A172 (cell line): ENCODE results near the gene RTRAF. TPM values are rescaled to one million over a fixed set of nuclear protein-coding genes. Genes with fewer than 3 reads are reported as not detected.

Experiments
- DNase-seq: peaks from one replicate; pipeline ENCODE4 v3.0.0-alpha.2; 2015; ENCODE audit warnings: low spot score
- total RNA-seq: library from RNA; depleted of rRNA; stranded (reverse); fragments of >200 nt; shearing (Covaris generic); gene quantifications from 2 replicates; pipeline ENCODE4 v1.2.3, GENCODE V29; 2014

RTRAF gene
- total RNA-seq, 1 experiment from 2014 or later, result 124 TPM

DNA sequence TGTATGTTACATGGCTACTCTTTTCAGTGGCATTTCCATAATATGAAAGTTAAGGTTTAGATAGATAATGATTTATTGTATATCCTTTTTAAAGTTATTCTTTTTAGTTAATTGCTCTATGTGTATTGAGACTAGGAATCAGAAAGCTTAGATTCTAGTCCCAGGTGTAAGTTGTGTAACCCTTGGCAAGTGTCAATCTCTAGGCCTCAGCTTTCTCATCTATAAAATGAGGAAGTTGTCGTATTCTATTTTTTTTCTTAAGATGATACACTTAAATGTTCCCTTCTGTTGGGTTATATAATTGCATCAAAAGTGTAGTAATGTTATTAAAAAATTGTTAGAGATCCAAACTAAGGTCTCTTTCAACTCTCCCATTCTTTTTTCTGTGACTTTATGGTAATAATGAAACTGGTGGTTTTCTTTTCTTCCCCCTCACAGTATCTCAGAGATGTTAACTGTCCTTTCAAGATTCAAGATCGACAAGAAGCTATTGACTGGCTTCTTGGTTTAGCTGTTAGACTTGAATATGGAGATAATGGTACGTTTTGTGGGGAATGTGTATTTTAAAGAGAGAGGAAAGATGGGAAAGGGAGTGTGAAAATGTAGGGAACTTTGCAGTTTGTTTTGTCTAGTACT, 4.1 kb downstream of the RTRAF start:
- DNase-seq, result no peak

DNA sequence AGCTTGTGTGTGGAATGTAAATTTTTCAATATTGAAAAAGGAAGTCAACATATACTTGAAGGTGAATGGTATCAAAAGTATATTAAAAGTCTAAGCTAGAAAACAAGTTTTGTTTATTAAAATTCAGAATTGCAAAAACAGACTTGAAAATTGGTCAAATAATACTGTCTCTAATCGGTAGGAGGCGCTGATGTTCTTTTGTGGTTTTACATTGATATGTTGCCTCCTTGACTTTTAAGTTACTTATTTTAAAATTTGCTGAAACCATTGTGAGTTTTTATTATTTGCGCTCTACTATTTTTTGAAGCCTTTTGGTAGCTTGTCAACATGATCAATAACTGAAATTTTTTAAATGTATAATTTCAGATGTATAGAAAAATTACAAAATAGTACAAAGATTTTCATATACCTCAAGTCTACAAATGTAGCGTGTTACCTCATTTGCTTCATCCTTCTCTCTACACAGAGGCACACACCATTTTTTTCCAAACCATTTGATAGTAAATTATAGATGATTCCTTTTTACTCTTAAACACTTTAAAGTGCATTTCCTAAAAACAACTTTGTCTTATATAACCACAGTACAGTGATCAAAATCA, 6.9 kb downstream of the RTRAF start:
- peak; percentile 1 for DNase-seq

DNA sequence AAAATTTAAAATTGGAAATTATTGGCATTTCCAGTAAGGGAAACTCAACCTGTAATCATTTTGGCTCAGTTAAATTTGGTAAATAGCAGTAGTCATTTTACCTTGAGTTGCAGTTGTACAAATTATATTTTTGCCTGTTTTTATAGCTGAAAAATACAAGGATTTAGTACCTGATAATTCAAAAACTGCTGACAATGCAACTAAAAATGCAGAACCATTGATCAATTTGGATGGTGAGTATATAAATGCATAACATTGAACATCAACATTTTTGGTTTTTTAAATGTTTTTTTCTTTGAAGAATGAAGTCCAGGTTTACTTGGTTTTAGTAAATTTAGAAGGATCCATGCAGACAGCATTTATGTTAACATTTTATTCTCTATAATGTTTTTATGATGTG, 9.0 kb downstream of the RTRAF start:
- DNase-seq, result no peak

DNA sequence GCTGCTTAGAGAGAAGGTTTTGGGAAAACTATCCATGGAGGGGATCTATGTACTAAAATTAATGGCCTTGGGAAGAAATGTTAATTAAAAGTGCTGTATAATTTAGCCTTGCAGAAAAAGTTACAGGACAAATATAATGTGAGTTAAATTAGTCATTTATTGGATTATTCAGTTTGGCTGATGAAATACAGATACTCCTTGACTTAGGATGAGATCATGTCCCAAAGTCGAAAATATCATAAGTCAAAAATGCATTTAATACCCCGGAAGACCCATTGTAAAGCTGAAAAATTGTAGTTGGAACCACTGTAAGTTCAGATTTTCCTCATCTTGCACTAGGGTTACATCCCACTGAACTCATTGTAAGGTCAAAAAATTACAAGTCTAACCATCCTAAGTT, 9.7 kb downstream of the RTRAF start:
- no peak for DNase-seq

DNA sequence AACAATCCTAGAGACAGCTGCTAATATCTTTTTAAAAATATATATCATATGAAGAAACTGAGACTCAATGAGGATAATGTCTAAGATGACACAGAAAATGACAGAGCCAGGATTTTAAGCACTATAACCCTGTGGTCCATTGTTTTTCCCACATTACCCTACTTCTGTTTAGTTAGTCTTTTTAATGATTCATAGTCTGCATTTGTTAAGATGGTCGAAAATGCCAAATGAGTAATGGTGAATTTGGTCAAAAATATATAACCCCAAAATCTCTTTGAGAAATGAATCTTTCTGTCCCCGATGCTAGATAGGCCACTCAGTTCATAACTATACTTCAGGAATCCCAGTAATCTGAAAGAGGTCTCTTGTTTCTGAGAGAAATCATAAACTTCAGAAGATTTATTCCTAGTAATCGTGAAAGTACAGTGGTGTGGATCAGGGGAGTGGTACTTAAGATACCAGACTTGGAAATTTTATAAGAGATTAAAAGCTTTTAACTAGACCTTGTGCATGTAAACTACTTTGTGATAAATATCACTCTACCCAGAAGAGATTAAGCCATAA, 10.8 kb downstream of the RTRAF start:
- DNase-seq, result no peak

DNA sequence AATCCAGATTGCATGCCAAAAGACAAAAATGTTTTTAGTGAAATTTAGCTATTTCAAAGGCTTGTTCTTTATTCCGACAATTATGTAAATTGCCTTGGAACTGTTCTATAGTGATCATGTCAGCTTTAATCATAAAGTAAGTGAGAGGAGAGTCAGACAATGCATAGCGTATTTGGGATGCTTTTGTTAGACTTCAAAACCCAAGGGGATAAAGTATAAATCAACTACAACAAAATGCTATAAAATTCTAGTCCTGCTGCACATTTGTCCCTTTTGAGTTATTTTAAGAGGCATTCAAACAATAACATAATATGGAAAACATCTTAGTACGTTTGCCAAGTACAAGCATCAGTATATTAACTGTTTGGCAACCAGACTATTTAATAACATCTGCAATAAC, 11.3 kb downstream of the RTRAF start:
- DNase-seq, result no peak

DNA sequence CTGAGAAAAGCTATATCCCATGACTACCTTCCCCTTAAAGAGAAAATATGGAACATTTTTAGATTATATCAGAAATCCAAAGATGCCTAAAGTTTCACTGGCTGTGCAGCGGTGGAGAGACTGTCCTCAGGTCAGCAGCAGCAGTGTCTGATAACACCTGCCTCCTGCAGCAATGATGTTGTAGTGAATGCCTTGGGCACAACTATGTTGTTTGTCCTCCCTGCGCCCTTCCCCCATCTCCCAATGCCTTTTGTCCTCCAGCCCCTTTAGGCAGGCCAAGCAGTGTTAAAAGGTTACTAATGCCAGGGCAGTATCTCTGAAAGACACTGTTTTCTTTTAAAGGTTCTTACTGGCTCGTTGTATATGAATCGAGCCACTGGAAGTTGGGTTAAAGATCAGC, 13.2 kb downstream of the RTRAF start:
- no peak for DNase-seq

DNA sequence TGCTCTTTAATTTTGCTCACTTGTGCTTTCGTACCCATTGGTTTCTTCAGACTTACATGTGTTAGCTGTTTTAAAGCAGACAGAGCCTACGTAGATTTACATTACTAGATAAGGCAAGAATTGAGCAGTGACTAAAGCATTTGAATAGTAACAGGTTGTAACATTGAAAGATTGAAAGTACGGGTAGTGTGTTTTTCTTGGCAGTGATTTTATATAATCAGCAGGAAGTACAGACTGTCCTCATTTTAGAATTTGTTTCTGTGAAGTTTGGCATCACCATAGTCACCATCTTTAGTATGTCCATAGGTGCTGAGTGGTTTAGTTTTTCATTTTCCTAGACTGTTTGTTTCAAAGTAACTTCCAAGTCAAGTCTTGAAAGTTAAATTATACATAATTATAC, 14.0 kb downstream of the RTRAF start:
- DNase-seq, result no peak

DNA sequence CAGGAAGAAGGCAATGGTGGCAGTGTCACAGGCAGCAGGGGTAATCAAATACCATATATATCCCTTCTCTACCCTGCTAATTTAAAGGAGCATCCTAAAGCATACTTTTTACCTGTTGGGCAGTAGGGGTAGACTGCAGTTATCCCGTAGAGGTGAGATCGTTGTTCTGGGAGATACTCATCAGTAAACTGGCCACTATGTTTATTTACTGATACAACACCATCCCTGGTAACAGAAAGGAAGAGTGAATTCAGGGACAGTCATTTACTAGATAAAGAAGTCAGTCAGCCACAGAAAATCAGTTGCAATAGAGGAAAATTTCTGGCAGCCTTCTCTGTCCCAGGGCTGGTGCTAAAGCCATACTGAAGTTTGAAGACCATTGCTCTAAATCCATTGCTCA, 16.3 kb downstream of the RTRAF start:
- no peak for DNase-seq

DNA sequence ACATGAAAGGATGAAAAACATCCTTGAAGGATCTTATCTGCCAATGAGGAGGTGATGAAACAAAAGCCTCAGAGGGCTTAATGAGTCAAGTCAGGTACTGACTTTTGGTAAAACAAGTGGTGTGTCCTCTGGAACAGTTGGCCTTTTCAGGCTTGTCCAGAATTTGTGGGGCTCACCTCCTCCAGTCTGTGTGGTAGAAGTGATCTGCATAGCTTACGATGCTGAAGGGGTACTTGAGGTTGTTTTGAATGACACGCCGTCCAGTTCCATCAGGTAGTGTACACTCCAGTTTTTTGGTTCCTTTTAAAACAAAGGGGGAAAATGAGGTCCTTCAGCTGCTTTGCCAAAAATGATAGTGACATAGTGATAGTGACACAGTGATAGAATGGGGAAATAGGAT, 17.0 kb downstream of the RTRAF start:
- DNase-seq, result no peak

DNA sequence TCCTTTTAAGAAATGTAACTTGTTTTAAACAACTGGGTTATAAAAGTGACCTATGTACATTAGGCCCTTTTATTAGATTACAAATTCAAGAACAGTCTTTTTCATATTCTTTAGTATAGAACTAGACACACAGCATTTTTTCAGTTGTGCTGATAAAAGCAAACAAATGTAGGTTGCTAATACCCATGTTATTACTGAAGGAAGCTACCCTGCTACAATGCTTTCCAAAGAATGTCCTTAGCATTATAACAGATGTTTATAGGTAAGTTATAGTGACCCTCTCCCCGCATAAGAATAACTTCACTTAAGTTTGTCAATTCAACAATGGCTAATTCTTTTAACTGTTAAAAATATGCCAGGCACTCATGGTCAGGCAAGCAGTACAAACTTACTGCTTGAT, 17.9 kb downstream of the RTRAF start:
- no peak for DNase-seq

DNA sequence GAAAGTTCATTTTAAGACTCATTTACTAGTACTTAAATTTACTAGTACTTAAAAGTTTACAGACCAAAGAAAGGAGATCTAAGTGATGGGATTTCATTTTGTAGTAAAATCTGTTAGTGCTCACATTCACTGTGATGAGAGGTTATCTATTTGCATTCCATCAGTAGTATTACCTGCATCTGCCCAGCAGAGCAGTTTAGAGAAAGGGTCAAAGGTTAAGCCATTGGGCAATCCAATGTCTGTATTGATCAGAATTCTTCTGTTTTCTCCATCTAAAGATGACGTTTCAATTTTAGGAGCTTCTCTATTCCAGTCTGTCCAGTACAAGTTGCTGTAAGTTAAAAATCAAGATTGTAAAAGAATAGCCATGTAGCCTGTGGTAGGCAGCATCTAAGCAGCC, 18.3 kb downstream of the RTRAF start:
- no peak for DNase-seq

DNA sequence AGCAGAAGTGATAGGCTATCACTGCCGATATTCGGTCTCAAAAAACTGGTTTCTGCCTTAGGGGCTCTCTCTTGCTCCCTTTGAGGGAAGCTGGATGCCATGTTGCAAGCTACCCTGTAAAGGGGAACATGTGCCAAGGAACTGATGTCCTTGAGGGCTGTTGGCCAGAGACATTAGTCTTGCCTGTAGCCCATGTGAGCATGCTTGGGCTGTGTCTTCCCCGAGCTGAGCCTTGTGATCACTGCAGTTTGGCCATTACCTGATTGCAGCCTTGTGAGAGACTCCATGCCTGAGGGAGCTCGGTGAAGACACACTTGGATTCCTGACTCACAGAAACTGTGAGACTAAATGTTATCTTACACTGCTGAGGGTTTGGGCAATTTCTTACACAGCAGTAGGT, 18.8 kb downstream of the RTRAF start:
- no peak for DNase-seq

DNA sequence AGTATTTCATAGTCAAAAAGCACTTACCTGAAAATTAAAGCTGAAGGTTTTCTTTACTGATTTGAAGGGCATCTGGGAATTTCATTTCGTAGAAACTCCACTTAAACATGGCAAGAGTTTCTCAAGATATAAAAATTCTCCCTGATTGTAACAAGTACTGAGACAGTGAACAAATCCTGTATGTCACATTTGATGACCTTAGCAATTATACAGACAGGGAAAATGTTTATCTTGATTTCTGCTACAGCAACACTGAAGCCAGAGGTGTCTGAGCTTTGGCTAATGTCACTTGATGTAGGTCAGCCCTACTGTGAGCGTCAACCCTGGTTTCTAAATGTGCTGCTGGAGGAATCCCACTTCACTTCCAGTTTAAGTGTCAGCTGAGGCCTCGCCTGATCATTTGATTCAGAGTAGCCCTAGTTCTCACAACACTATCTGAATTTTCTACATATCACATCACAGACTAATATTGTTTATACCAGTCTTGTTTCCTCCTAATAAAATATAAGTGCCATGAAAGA, 20.9 kb downstream of the RTRAF start:
- DNase-seq, result no peak

DNA sequence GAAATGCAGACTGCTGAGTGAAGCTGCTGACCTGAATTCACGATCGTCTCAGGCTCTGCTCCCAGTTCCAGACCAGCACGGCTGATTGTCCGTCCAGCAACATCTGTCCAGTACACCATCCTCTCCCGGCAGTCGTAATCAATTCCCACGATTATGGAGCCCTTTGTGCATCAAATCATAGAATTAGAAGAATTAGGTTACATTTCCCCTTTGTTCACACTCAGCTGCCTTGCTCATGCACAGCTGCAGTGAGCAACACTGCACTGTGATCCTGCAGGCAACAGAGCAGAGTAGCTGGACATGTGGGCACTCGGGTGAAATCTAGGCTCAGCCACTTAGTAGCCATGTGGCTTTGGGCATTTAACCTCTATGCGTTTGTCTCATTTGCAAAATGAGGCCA, 22.2 kb downstream of the RTRAF start:
- DNase-seq, result no peak

DNA sequence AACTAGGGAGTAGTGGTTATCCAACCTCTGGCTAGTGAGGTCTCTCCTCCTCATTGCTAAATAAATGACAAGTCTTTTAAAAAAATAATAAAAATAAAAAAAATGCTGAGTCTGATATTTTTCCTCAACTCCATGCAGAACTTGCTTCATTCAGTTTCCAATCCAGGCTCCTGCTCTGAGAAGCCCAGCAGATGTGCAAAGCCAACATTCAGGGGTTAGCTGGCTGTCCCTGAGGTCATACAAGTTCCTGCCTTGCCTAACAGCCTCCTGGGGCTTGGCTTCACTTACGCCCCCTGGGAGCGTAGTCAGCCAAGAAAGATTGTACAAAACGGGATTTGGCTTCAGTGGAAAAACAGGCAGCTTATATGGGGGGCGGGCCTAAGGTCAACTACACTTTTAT, 23.3 kb downstream of the RTRAF start:
- DNase-seq, result no peak

DNA sequence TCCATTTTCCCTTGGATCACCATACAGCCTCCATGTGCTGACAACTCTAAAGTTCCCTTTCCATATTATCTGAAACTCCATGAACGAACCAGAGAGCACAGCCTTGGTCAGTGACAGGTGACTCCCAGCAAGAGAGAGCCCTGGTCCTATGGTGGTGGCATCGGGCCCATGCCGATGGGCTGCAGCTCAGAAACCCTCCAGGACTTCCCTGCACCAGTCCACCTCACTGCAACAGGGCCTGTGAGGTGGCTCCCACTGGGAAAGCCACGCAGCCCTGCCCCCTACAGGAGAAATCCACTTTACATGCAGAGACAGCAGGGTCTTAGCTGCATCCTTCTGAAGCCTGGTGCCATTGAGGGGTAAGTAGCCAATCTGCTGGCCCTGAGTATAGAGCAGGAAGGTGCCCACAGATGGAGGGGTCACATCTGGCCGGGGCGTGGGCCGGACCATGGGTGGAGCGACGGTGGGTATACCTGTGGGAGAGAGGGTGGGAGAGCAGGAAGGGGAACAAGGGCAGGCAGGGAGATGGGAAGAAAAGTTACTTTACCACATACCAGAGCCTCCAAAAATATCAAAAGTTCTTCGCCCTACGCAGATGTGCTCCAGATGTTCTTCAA, 24.7 kb downstream of the RTRAF start:
- DNase-seq, result no peak

DNA sequence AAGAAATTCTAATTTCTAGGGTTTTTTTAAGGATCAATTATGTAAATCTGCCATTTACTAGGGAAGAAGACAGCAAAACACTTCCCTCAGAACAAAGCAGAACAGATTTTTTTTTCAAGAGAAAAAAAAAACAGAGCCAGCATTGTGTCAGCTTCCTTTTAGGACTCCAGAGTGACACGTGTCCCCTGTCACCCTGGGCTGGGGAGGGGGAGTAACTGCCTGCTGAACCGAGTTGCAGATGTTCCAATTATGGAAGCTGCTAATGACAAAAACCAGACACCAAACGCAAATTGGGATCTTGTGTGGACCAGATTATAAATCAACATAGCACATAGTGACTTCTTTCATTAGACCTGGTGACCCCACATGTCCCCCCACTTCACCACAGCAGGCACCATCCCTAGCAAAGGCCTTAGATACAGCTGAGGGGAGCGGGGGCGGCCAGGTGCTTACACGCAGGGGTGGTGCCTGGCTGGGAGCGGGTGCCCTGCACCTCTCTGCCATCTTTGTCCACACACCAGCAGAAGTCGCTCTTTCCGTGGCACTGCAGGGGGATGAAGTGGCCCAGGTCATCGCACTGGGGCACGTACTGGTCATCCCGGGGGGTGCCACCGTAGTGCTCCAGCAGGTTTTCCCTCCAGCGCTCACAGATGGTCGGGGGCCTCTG, 25.4 kb downstream of the RTRAF start:
- no peak for DNase-seq

DNA sequence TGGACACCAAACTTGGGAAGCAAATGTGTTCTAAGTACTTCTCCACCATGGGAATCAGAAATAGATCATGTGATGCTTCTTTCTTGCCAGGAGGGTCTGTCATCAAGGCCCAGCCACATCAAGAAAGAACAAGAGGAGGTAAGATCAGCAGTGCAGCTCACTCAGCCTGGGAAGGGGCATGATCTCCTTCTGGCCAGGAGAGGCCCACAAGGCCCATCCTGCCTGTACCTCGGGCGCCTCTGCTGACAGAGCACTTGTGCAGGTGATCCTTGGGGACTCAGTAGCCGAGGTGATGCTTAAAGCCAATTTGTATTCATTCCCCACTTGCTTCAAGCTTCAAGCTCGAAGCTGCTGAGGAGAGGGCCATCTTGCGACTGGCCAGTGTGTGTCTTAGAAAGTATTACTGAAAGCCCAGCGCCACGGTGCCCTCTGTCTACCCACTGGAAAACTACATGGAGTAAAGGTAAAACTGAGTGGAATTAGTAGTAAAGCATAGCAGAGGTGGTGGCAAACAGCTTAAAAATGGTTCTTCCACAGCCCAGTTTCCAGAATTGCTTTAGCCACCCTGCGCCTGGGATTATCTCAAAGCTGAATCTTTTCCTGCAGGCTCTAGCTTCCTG, 26.2 kb downstream of the RTRAF start:
- no peak for DNase-seq

DNA sequence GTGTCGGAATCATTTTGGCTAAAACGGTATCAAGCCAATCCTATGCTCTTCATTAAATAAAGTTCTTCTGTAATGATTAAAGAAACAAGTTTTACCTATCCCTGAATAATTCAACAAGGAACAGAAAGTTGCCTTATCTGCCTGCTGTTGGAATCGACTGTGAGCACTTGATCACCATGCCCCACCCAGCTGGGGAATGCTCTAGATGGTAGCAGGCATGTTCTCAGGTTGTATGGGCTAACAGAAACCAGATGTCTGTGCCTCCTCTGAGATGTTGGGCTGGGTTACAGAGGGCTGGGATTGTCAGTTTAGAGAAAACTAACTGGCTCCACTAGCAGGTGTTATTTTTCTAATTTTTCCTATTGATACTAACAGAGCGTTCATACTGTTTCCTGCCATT, 28.9 kb downstream of the RTRAF start:
- DNase-seq, result no peak

DNA sequence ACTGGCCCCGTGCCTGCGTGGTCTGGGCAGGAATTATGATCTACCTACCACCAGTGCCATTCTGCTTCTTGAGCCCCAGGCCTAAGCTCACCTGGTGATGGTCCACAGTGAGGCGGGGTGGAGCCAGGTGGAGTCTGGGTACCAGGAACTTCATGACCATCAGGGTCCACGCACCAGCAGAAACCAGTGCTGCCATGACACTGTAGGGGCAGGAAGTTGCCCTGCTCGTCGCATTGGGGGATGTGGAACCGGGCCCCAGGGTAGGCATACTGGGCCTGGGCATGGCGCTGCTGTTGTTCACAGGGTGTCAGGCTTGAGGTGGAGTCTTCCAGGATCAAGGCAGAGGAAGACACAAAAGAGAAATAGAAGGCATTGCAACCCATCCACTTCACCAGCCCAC, 29.6 kb downstream of the RTRAF start:
- DNase-seq, result no peak

DNA sequence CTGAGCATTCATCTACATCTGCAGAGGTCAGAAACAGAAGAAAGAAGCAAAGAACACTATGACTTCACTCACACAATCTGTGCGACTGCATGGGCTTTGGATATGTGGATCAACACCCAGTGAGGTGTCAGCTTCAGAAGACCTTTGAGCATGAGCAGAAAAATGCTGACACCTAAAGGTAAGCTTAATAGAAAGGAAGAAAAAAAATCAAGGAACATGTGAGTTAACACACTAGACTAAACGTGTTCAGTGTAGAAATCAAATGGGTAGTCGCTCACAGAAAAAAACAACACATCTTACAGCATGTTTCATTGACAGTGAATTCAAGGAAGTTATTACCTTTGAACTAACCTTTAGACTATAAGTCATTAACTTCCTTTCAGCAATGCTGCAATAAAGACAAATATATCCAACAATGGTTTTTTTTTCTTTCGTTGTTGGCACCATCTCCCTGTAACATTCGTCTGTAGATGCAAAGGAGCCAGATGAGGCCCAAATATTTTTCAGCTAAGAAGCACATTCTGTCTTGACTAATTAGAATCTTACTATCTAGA, 30.9 kb downstream of the RTRAF start:
- no peak for DNase-seq
